SU-DHL-6 (cell line): ENCODE results near the gene MRRF.

ENCODE experiments used
- EZH2phosphoT487 ChIP-seq: fragments of 200-600 bp; sonication (generic), shearing (Covaris generic); conservative IDR thresholded peaks from 2 replicates; pipeline ENCODE4 v1.6.1; 2018; ENCODE audit warnings: mild to moderate bottlenecking, antibody characterized with exemption, low read length, moderate library complexity, mixed read lengths
- TF ChIP-seq, protein P1 (sequence below): fragments of 200-600 bp; sonication (generic); IDR thresholded peaks from one replicate; pipeline ENCODE4 v1.5.1; 2017; ENCODE audit warnings: antibody characterized with exemption, mild to moderate bottlenecking, low read length, moderate library complexity; ENCODE audit not compliant: insufficient read depth, poor library complexity, severe bottlenecking

- TF ChIP-seq, protein P1, sequence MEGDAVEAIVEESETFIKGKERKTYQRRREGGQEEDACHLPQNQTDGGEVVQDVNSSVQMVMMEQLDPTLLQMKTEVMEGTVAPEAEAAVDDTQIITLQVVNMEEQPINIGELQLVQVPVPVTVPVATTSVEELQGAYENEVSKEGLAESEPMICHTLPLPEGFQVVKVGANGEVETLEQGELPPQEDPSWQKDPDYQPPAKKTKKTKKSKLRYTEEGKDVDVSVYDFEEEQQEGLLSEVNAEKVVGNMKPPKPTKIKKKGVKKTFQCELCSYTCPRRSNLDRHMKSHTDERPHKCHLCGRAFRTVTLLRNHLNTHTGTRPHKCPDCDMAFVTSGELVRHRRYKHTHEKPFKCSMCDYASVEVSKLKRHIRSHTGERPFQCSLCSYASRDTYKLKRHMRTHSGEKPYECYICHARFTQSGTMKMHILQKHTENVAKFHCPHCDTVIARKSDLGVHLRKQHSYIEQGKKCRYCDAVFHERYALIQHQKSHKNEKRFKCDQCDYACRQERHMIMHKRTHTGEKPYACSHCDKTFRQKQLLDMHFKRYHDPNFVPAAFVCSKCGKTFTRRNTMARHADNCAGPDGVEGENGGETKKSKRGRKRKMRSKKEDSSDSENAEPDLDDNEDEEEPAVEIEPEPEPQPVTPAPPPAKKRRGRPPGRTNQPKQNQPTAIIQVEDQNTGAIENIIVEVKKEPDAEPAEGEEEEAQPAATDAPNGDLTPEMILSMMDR: no peak
- TF ChIP-seq EZH2phosphoT487: no peak
These were observed 105.6 kb downstream of the MRRF start for GRCh38 chr9:122370303-122370702.
